Testis (tissue), 2 donors: ENCODE data around the gene USP2.

Experiments used
- POLR2A ChIP-seq: fragments of 450-650 bp; IDR thresholded peaks from one replicate; pipeline ENCODE4 v1.6.1; 2017; ENCODE audit warnings: antibody characterized with exemption, mild to moderate bottlenecking, moderate library complexity
- TF ChIP-seq, protein P1 (sequence below), 3 experiments: fragments of 450-650 bp in 2 of 3; fragments of 200-600 bp in 1 of 3; sonication (generic) in 1 of 3; IDR thresholded peaks; one replicate each; pipeline ENCODE4 v1.5.1; 2016 to 2019; ENCODE audit warnings: antibody characterized with exemption in 3 of 3, mild to moderate bottlenecking in 2 of 3, moderate library complexity in 1 of 3

DNA sequence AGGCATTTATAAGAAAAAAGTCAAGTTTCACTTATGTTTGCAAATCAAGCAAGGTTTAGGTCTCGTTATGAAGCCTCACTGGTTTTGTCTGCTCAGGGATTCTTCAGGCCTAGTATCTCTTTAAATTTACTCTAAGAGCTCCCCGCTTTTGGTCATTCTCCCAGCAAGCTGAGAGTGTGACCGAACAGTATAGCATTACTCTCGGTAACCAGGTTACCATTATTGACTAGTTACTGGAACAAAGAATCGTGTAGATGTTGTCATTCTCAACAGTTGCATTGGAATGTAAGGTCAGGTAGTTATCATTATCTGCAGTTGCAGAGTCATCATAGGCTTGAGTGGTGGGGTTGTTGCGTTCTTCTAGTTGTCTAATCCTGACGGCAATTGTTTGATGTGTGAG, 9.8 kb upstream of the USP2 start:
- TF ChIP-seq, protein P1, sequence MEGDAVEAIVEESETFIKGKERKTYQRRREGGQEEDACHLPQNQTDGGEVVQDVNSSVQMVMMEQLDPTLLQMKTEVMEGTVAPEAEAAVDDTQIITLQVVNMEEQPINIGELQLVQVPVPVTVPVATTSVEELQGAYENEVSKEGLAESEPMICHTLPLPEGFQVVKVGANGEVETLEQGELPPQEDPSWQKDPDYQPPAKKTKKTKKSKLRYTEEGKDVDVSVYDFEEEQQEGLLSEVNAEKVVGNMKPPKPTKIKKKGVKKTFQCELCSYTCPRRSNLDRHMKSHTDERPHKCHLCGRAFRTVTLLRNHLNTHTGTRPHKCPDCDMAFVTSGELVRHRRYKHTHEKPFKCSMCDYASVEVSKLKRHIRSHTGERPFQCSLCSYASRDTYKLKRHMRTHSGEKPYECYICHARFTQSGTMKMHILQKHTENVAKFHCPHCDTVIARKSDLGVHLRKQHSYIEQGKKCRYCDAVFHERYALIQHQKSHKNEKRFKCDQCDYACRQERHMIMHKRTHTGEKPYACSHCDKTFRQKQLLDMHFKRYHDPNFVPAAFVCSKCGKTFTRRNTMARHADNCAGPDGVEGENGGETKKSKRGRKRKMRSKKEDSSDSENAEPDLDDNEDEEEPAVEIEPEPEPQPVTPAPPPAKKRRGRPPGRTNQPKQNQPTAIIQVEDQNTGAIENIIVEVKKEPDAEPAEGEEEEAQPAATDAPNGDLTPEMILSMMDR (IDR thresholded peaks at IDR 0.05): no peak
- TF ChIP-seq POLR2A: no peak
